ENCODE data around the gene PKHD1.
"Not testable (repeated sequence)": the region's sequence is repeated elsewhere in the genome, so short reads cannot be mapped to it uniquely, and the experiment has no call there.

PKHD1 gene

DNA sequence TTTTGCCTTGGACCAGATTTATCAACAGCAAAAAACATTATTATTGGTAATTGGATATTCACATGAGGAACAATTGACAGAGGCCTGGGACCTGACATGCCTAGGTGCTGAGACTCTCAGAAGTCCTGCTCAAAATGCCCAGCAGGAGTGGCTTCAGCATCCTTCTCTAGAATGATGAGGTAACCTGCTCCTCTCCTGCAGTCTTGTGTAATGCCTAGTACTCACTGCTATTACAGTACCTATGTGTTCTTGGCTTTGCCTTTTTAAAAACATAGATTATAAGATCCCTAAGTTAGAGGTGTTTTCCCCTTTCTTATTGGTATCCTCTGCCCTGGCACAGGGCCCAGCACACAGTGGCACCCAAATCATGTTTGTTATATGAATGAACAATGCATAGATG, 230.9 kb downstream of the PKHD1 start:
- no peak for DNase-seq (ENCODE audit: low read depth, low spot score)

DNA sequence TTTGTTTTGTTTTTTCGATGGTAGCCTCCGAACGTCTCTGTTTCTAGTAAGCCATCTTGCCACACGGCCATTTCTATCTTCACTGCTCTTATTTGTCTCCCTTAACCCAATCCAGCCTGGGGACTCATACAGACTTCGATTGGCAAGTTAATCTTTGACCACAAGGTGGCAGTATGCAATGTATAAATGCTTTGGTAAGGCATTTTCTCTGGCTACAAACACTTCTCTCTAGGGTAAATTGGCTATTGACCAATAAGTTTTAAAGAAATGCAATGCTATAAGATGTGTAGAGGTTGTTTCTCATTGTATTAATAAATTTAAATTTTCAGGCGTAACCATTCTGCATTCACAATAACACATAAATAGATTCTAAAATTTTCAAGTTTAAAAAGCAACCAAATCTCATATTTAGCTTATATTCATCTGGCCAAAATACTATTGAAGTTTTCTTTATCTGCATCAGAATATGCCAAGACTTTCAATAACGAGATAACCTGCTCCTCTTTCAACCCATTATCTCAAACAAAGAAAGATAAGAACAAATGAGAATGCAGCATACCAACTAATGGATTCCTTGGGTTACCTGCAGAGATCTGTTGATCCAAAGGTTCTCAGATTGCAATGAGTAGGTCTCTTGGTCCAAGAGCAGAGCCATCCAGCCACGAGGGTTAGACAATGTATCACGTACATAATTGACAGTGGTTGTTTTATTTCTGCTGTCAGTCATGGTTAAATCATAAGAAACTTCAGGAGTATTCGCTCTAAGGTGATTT, 231.9 kb downstream of the PKHD1 start:
- no peak for DNase-seq (ENCODE audit: low read depth, low spot score)

DNA sequence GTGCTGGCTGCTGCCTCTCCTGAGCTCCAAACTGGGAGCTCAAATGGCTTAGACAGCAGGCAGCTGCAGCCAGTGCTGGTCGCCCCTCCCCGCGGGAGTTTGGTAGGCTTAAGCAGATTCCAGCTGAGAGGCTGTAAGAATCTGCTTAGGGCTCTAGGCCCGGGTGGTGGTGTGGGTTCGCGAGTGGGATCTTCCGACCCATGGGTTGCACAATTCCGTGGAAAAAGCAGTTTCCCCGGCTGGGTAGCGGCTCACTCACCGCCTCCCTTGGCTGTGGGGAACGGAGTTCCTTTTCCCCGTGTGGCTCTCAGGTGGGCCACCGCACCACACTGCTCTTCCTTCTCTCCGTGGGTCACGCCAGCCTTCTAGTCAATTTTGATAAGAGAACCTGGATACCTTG, 232.5 kb downstream of the PKHD1 start:
- DNase-seq (ENCODE audit: low read depth, low spot score), result no peak

DNA sequence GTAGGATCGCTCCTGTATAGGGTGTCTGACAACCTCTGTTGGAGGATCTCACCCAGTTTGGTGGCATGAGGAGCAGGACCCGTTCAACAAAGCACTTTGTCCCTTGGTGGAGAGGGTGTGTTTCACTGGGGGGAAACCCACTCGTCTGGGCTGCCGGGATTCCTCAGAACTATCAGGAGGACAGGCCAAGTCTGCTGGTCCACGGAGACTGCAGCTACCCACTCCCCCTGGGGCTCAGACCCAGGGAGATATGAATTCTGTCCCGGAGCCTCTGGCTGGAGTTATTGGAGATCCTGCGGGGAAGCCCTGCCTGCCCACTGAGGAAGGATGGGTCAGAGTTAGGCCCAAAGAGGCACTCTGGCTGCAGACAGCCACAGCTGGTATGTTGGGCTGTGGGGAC, 233.1 kb downstream of the PKHD1 start:
- no peak for DNase-seq (ENCODE audit: low read depth, low spot score)

DNA sequence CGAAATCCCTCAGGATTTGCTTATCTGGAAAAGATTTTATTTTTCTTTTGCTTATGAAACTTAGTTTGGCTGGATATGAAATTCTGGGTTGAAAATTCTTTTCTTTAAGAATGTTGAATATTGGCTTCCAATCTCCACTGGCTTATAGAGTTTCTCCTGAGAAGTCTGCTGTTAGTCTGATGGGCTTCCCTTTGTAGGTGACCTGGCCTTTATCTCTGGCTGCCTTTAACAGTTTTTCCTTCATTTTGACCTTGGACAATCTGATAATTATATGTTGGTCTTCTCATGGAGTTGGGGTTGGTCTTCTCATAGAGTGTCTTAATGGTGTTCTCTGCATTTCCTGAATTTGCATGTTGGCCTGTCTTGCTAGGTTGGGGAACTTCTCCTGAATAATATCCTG, 234.3 kb downstream of the PKHD1 start:
- DNase-seq (ENCODE audit: low read depth, low spot score), result not testable (repeated sequence)

DNA sequence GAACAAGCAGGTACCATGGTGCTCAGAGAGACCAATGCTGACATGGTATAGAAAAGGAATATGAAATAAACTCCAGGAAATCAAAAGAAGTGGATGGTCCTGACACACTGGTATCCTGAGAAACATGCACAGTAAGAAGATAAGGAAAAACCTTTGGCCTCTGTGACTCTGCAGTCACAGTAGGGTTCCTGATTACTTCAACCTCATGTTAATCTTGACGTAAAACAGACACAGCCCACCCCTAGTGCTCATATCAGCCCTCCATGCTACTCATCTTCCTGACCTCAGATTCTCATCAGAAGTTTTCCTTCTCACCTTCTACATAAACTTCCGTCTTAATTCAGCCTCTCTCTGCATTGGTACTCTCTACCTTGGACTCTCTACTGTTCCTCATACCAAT, 240.9 kb downstream of the PKHD1 start:
- DNase-seq (ENCODE audit: low read depth, low spot score), result no peak

DNA sequence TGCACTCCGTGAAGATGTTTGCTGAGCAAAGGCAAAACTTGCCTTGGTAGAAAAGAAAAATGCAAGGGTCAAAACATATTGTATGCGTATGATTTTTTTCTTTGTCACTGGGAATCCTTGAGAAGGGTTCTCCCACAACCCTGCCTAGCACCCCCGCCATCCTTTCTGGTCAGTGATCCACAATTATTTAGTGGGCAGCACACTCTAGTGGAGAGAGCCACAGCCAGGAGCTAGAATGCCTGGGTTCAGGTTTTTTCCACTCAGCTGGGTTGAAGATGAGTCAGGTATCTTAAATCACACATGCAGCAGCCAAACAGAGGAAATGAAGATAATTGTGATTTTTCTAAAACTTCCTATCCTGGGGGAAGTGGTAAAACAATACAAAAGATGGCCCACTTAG, 243.1 kb downstream of the PKHD1 start:
- no peak for DNase-seq (ENCODE audit: low read depth, low spot score)

DNA sequence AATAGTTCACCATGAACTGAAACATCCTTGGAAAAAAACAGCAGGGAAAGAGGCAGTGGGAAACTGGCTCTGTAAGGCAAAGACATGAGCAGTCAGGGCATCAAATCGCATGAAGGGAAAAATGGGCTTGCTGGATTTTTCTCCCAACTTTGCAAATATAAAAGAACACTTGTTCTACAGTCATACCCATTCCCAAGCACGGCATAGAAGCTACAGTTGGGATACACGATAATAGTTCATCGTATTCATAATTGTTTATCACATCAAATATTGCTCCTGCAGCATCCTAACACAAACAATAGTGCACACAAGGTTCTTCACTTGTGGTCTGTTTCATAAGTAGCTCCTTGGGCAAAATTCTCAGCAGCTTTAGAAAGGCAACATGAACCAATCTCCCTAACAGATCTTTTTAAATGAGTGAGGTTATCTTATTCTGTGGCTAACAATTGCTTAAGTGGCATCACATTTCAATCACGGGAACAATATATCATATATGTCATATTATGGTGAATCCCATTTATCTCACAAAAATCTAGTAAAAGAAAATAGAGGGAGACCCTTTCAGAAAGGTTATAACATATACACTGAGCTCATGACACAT, 243.9 kb downstream of the PKHD1 start:
- no peak for DNase-seq (ENCODE audit: low read depth, low spot score)

DNA sequence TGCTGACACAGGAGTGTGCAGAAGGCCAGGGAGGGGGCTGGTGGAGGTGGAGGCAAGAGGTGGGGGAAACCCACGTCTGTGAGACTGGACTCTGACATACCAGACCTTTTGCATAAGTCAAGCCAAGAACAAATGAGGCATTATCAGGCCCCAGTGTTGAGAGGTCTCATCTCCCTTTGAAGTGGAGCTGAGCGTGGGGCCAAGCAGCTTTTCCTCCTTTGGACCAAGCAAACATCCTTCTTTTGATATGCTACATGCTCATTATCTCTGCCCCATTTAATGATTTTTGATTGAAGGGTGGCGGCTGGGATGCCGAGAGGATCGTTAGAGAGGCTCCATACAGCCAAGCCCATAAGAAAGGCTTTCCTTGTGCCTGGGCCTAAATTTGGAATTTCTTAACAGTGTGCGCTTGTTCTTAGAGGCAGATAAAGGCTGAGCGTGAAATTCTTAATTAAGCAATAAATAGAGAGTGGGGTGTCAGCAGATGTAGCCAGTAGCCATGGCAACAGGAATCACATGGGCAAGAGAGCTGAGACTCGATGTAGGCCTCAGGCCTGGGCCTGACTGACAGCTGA, 244.5 kb downstream of the PKHD1 start:
- no peak for DNase-seq (ENCODE audit: low read depth, low spot score)

DNA sequence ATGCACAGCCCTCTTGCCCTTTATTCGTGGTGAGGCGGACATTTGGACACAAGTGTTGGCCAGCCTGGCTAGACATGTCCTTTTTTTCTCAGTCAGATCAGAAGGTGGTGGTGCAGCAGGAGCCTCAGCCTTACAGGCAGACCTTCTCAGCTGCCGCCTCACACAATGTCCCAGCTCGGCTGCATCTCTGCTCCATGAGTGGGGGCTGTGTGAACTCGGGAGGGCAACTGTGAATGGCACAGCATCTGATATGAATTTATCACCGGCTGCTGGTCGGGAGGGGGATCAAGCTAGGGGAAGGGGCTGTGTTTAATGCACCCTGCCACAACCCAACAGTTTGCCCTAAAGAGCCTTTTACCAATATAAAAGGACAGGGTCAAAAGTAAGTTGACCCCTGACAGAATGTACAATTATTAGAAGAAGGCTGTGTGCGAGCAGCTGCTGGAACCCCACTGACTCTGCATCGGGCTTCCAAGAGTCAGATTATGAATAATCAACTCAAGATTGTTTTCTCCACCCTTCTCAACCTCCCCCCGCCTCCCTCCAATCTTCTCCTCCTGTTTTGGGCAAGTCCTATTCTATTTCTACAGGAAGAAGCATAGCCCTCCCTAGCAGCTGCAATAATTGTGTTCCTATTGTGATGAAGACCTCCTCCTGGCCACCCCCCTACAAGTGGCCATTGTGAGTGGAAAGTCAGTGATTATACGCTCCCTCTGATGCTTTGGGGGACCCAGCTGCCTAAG, 245.2 kb downstream of the PKHD1 start:
- no peak for DNase-seq (ENCODE audit: low read depth, low spot score)

DNA sequence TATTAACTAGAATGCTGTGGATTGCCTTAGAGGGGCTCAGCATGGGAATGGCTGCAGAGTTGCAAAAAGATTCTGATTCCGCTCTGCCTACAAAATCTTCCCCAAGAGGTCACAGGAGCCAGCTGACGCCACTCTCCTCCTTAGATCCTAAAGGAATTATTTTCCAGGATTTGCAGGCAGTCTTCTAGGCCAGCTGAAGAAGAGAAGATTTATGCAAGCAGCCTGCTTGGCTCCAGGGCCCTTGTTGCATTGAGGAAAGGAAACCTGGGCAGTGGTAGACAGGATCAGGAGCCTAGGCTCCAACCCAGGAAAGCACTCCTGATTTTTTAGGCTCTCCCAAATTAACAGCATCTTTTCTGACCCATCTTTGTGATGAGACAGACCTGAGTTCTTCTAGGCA, 245.8 kb downstream of the PKHD1 start:
- no peak for DNase-seq (ENCODE audit: low read depth, low spot score)

DNA sequence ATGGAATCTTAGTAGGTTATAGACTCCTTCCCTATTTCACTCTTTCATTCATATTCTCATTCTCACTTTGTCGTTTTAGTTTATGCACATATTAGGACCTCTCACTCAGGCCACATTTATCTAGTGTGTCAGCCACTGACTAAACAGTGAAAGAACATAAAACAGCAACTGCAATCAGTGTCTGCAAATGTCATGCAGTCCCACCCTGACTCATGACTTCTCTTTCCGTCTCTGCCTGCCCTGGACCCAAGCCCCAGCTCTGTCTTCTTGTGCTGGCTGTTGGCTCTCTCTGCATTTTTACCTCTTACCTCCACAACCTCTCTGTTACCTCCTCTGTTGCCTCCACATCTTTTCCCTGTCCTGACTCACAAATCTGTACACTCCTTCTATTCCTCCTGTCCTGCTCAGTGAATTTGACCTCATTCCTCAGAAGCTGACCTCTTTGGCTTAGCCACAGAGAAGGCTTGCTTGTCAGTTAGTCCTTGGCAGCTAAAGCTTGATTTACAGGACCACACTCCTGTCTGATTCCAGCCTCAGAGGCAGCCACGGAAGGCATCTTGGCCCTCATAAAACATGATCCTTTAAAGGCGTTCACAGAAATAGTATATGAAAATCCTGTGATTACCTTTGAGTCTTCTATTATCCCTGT, 247.6 kb downstream of the PKHD1 start:
- DNase-seq (ENCODE audit: low read depth, low spot score), result no peak

DNA sequence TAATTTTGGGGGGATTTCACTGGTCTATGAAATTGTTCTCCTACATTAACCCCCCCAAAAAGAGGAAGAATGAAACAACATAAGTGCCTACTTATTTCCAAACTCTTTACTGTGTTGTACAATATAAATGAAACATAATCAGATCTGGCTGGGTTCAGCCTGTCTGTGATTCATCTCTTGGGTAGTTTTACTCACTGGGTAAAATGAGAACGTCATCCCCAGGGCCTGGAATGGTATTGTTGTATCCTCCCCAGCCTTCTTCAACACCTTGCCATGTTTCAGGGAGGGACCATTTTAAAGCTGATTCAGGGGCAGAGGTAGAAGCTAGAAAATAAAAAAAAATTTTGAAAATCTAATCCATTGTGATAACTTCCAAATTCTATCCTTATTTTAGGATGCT, 256.7 kb downstream of the PKHD1 start:
- DNase-seq (ENCODE audit: low read depth, low spot score), result no peak

DNA sequence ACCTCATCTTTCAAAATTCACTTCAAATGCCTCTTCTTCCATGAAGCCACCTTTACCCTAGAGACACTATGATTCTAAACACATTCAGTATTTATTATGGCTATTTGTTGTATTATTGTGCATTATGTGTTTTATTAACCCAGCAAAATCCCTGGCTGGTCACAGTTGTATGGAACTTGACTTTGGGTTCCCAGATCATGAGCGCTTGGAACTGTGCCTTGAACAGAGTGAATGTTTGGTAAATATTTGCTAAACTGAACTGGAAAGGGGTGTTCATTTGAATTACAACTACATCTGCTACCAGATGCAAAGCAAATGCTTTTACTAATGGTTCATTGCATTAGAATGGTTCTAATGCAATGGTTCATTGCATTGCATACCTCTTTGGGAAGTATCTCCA, 259.8 kb downstream of the PKHD1 start:
- no peak for DNase-seq (ENCODE audit: low read depth, low spot score)

DNA sequence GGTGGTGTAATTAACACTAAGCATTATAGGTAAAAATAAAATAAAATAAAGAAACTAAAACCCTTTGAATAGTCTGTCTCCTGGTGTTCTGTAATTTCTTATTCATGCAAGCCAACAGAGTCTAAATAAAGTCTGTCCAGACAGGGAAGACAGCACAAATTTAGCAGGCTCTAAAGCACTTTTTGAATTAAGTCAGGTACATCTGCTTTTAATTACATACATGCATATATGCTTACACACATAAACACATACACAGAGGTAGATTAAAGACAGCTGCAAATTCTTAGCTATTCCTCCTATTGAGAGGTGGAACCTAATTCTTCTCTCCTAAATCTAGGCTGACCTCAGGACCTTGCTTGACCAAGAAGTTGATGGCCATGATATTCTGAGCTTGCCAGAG, 262.5 kb downstream of the PKHD1 start:
- DNase-seq (ENCODE audit: low read depth, low spot score), result no peak

DNA sequence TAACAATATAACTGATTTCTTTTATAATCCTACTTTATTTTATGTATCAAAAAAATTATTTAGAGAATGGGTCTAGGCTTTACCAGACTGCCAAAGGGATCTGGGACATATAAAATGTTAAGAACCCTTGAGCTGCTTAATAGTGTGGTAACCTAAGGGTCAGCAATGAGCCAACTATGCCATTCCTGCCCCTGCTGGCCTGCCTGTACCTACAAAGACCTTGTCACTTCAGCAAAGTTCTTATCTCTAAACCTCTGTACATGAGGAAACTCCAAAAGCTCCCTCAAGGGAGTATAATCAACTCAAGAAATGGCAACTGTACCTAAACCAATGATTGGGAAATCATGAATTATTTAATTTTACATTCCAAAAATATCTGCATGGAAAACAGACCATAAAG, 266.9 kb downstream of the PKHD1 start:
- DNase-seq (ENCODE audit: low read depth, low spot score), result no peak

DNA sequence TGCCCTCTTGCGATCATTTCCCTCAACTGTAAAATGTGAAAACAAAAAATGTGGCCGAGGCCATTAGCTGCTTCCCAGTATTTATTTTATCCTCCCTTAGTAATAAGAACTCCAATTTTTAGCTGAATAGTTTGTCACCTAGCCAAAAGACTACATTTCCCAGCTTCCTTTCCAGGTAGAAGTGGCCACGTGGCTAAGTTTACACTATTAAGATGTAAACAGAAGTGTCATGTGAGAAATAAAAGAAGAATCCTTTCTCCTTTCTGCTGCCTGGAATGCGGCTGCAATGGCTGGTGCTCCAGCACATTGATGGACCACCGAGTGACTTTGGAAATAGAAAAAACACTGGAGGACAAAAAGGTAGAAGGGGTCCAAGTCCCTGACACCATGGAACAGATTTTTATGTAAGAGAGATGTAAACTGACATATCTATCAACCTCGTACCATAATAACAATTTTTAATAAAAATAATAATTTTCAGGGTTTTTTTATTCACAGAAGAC, 268.8 kb downstream of the PKHD1 start:
- no peak for DNase-seq (ENCODE audit: low read depth, low spot score)

DNA sequence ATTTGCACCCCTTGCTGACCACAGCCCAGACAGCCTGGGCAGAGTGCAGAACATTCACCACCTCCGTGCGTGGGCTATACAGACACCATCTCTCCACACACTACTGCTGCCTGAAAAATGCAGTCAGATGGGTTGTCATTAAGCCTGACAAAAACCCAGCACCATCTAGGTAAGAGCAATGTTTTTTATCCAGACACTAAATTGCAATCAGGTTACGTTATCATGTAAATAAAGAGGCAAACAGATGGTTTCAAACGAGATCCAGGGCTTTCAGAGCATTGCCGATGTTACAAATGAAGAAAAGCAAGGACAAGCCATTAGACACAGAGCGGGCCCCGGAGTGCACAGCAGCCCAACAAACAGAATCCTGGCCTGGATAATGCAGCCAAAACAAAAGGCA, 269.6 kb downstream of the PKHD1 start:
- no peak for DNase-seq (ENCODE audit: low read depth, low spot score)

DNA sequence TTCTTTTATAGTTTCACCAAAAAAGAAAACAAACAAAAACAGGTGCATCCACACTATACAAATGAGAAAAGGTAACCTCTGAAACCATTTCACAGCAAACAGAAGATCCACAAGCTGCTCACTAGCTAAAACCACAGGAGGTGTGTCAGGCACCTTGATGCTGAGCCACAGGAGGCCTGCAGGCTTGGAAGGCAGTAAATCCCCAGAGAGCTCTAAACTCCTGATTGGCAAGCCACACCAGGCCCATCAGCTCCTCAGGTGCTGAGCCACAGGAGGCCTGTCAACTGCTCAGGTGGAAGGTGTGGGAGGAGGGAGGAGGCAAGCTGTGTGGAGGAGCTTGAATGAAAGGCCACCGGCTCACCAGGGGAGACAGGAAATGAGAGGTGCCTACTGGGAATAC, 273.0 kb downstream of the PKHD1 start:
- DNase-seq (ENCODE audit: low read depth, low spot score), result no peak

DNA sequence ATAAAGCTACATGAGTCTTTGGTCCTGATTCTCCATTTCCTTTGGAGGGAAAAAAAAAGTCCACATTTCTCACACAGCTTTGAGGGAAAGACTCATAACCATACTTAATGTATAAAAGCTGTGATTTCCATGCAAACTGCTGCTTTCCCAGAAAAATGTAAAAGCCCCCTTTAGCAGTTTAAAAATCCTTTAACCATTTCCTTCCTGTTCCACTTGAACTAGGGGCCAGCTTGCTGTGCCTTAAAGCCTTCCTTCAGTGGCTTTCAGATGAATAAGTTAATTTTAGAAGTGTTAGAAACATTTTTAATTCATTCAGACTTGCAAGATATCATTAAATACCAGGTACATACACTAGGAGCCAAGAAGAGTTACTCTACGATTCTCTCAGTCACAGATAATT, 273.5 kb downstream of the PKHD1 start:
- no peak for DNase-seq (ENCODE audit: low read depth, low spot score)

DNA sequence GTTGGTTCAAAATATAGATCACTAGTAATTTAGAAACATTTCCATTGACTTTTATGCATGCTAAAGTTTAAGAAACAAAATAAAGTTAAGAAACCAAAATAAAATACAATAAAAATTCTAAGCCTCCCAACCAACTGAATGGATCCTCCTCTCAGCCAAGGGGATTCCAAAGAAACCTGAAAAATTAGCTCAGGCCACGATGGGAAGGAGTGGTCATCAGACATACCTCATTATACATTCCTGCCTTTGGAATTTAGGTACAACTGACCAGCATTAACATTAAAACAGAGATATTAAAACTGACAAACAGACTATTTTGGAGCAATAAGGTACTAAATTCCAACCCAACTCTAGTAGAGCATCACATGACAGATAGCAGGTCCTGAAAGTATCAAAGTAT, 275.2 kb downstream of the PKHD1 start:
- no peak for DNase-seq (ENCODE audit: low read depth, low spot score)

DNA sequence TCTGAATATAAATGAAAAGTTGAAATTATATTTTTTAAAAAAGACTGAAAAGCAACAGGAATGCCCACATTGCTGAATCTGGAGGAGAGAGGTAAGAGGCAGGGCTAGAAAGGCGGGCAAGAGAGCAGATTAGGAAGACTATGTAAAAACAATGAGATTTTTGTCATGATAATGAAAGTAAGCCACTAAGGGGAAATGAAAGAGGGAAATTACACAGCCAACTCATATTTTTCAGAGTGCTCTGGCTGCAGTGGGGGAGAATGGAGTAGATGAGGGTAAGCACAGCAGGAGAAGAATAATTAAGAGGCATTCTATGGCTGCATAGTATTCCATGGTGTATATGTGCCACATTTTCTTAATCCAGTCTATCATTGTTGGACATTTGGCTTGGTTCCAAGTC, 281.9 kb downstream of the PKHD1 start:
- DNase-seq (ENCODE audit: low read depth, low spot score), result no peak

Measured in activated naive CD8-positive, alpha-beta T cell treated with anti-CD3 and anti-CD28 coated beads, Interleukin-2, amount 50 U/mL, for 16 hours (primary cell).